GDM1 (cell line): Measurements from ENCODE around the gene EMD.

Experiments used
- DNase-seq: peaks from one replicate; lab custom pipeline; 2025; lab: John Stamatoyannopoulos, UW

Gene EMD

GRCh38 chrX:154355094-154355775 lies 23.9 kb upstream of the EMD start:
- DNase-seq = no peak

GRCh38 chrX:154355776-154356140 lies 23.3 kb upstream of the EMD start:
- no peak for DNase-seq

GRCh38 chrX:154356596-154356995 lies 22.5 kb upstream of the EMD start:
- DNase-seq = no peak

GRCh38 chrX:154357205-154357604 lies 21.9 kb upstream of the EMD start:
- DNase-seq = no peak

GRCh38 chrX:154358011-154358410 lies 21.1 kb upstream of the EMD start:
- DNase-seq = no peak

GRCh38 chrX:154358829-154359228 lies 20.3 kb upstream of the EMD start:
- DNase-seq = no peak

GRCh38 chrX:154359362-154360154 lies 19.5 kb upstream of the EMD start:
- no peak for DNase-seq

- no peak for DNase-seq
Measured at GRCh38 chrX:154360155-154360713, 18.9 kb upstream of the EMD start.

GRCh38 chrX:154362085-154362742 lies 16.9 kb upstream of the EMD start:
- DNase-seq = no peak

- DNase-seq = no peak
Measured at GRCh38 chrX:154363706-154364439, 15.2 kb upstream of the EMD start.

- DNase-seq = no peak
Measured at GRCh38 chrX:154365052-154365600, 14.0 kb upstream of the EMD start.

GRCh38 chrX:154365997-154366665 lies 13.0 kb upstream of the EMD start:
- DNase-seq = no peak

- no peak for DNase-seq
Measured at GRCh38 chrX:154366666-154367055, 12.4 kb upstream of the EMD start.

GRCh38 chrX:154367474-154368308 lies 11.4 kb upstream of the EMD start:
- no peak for DNase-seq

- peak; percentile 64 for DNase-seq
Measured at GRCh38 chrX:154368630-154369448, 10.3 kb upstream of the EMD start.

- peak; percentile 71 for DNase-seq
Measured at GRCh38 chrX:154369449-154370299, 9.4 kb upstream of the EMD start.

- no peak for DNase-seq
Measured at GRCh38 chrX:154370300-154371016, 8.6 kb upstream of the EMD start.
